GM19452 (cell line): ENCODE results near the gene UNC93B1.
"Not testable (repeated sequence)": the region's sequence is repeated elsewhere in the genome, so short reads cannot be mapped to it uniquely, and the experiment has no call there.

ENCODE experiments used
- ATAC-seq: cut with Tn5 transposase; IDR thresholded peaks from one replicate; pipeline ENCODE4 v1.9.1; 2021; ENCODE audit not compliant: unreplicated experiment

The UNC93B1 gene

GRCh38 chr11:67943406-67943805 is 60.5 kb downstream of the UNC93B1 start:
- not testable (repeated sequence) for ATAC-seq
